ENCODE data around the gene AZU1. TPM values are rescaled to one million over a fixed set of nuclear protein-coding genes. Genes with fewer than 3 reads are reported as not detected.

The AZU1 gene
- total RNA-seq, 1 experiment from 2014 or later = 5.8 TPM

GRCh38 chr19:843180-843835 is 15.7 kb downstream of the AZU1 start:
- no peaks in the 10 kb centered on the region for H3K9me3 ChIP-seq (ENCODE audit: control insufficient read depth, insufficient read depth, low read depth, low read length)
- BruUV-seq (replicated peaks) = no TSS peak
- no peaks in the 10 kb centered on the region for H3K36me3 ChIP-seq (ENCODE audit: control insufficient read depth, insufficient read depth, low read length)
- no peak for DNase-seq (ENCODE audit: low read depth, low spot score)
- no peaks in the 10 kb centered on the region for H3K27me3 ChIP-seq (ENCODE audit: control insufficient read depth, insufficient read depth, low read length)
- POLR2A ChIA-PET = no interaction called here
- TF ChIP-seq TCF7L2 (IDR thresholded peaks at IDR 0.05; ENCODE audit: low read depth, low read length) = no peak
- TF ChIP-seq SIN3A (IDR thresholded peaks at IDR 0.05; ENCODE audit: borderline replicate concordance, insufficient read depth, low read depth, low read length) = no peak
- no peak for TF ChIP-seq REST (IDR thresholded peaks at IDR 0.05; ENCODE audit: insufficient read depth in 1 of 2, low read depth in 2 of 2, low read length in 1 of 2)
- no peak for TF ChIP-seq POLR2AphosphoS5 (IDR thresholded peaks at IDR 0.05; ENCODE audit: low read depth, low read length)
- no peak for TF ChIP-seq CTCF (IDR thresholded peaks at IDR 0.05)
- H3K4me3 ChIP-seq (ENCODE audit: low read depth in 2 of 2, low read length in 2 of 2) = peak overlapping the region; percentile 30 to 45
- H3K27ac ChIP-seq (ENCODE audit: low read length) = no peak overlapping the region
- peaks cover 4% of the 10 kb centered on the region; the same call in 1 of the 2 replicates for H3K4me1 ChIP-seq (ENCODE audit: control insufficient read depth, insufficient read depth, low read length)
- in situ Hi-C loops (cut with HindIII; ENCODE audit: low pct_unique_long_range_greater_than_20kb, low sequenced_read_pairs) (no loop called here), intact Hi-C loops (cut with micrococcal nuclease; ENCODE audit: unreplicated experiment) (no loop called here)
- CTCF ChIA-PET = interaction anchor here (0.6 kb wide), 1 partner anchor 15 kb away, joined by 3 read pairs; no protein-coding TSS in a partner anchor
- ATAC-seq = peak; percentile 88

GRCh38 chr19:843836-844545 is 16.4 kb downstream of the AZU1 start:
- in situ Hi-C loops (cut with HindIII; ENCODE audit: low pct_unique_long_range_greater_than_20kb, low sequenced_read_pairs) = no loop called here
- intact Hi-C loops (cut with micrococcal nuclease; ENCODE audit: unreplicated experiment) = no loop called here
- BruUV-seq (replicated peaks) = no TSS peak
- no peaks in the 10 kb centered on the region for H3K27me3 ChIP-seq (ENCODE audit: control insufficient read depth, insufficient read depth, low read length)
- ChIA-PET POLR2A (no interaction called here), CTCF (no interaction called here)
- DNase-seq (ENCODE audit: low read depth, low spot score) (no peak), ATAC-seq (no peak; the same call in 1 of the 2 replicates)
- H3K9me3 ChIP-seq (ENCODE audit: control insufficient read depth, insufficient read depth, low read depth, low read length) = no peaks in the 10 kb centered on the region
- H3K36me3 ChIP-seq (ENCODE audit: control insufficient read depth, insufficient read depth, low read length) = no peaks in the 10 kb centered on the region
- peak overlapping the region; percentile 30 to 45 for H3K4me3 ChIP-seq (ENCODE audit: low read depth in 2 of 2, low read length in 2 of 2)
- peaks cover 4% of the 10 kb centered on the region; the same call in 1 of the 2 replicates for H3K4me1 ChIP-seq (ENCODE audit: control insufficient read depth, insufficient read depth, low read length)
- H3K27ac ChIP-seq (ENCODE audit: low read length) = no peak overlapping the region
- no peak for TF ChIP-seq REST (IDR thresholded peaks at IDR 0.05; ENCODE audit: insufficient read depth in 1 of 2, low read depth in 2 of 2, low read length in 1 of 2)
